Central memory CD8-positive, alpha-beta T cell (primary cell): ENCODE data around the gene SLC26A11.
"Not testable (repeated sequence)": the region's sequence is repeated elsewhere in the genome, so short reads cannot be mapped to it uniquely, and the experiment has no call there.

Experiments
- ATAC-seq: fragments of 150-1000 bp; cut with Tn5 transposase; replicated peaks from 2 replicates; pipeline ENCODE4 v1.10.0; 2022; ENCODE audit warnings: mild to moderate bottlenecking, moderate FRiP score, moderate number of reproducible peaks; ENCODE audit not compliant: poor library complexity, severe bottlenecking; ENCODE audit errors: extremely low read depth
- DNase-seq, 2 donors: peaks; one replicate each; pipeline ENCODE4 v3.0.0; 2021; ENCODE audit warnings: low spot score in 2 of 2
- H3K27ac Mint-ChIP-seq: one replicate; pipeline ENCODE4 v1.8.0; 2022; ENCODE audit warnings: low read depth, mild to moderate bottlenecking, moderate library complexity, mixed read lengths
- H3K27me3 Mint-ChIP-seq: one replicate; pipeline ENCODE4 v1.8.0; 2022; ENCODE audit warnings: mixed read lengths
- H3K36me3 Mint-ChIP-seq: one replicate; pipeline ENCODE4 v1.8.0; 2022; ENCODE audit warnings: mild to moderate bottlenecking, moderate library complexity, mixed read lengths; ENCODE audit not compliant: insufficient read depth
- H3K4me1 Mint-ChIP-seq: one replicate; pipeline ENCODE4 v1.8.0; 2022; ENCODE audit warnings: mixed read lengths
- H3K4me3 Mint-ChIP-seq: one replicate; pipeline ENCODE4 v1.8.0; 2022; ENCODE audit warnings: mild to moderate bottlenecking, moderate library complexity, mixed read lengths
- H3K9me3 Mint-ChIP-seq: one replicate; pipeline ENCODE4 v1.8.0; 2022; ENCODE audit warnings: mixed read lengths

The SLC26A11 gene

DNA sequence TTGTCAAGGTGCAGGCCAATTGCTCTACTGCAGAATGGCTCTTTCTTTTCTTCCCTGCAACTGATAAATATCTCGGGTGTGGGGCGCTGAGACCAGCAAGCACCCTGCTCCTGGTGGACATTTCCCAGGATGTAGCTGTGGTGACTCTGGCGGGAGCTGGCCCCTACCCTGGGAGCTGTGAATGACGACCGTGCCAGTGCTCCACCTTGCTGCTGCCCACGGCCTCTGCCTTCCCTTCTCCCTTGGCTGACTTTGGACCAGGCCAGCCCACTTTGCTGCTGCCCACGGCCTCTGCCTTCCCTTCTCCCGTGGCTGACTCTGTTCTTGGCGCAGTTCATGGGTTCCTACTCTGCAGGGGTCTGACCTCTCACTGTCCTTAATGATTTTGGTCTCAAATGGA, 34.3 kb upstream of the SLC26A11 start:
- Mint-ChIP-seq H3K4me3 (no peak overlapping the region), H3K27me3 (peaks cover 28% of the 10 kb centered on the region), H3K4me1 (no peaks in the 10 kb centered on the region), H3K27ac (no peak overlapping the region), H3K9me3 (no peaks in the 10 kb centered on the region), H3K36me3 (no peaks in the 10 kb centered on the region)
- DNase-seq: no peak
- no peak for ATAC-seq

- H3K9me3 Mint-ChIP-seq: no peaks in the 10 kb centered on the region
- H3K36me3 Mint-ChIP-seq: no peaks in the 10 kb centered on the region
- DNase-seq: no peak
- no peak overlapping the region for H3K4me3 Mint-ChIP-seq
- H3K27me3 Mint-ChIP-seq: peaks cover 25% of the 10 kb centered on the region
- no peak overlapping the region for H3K27ac Mint-ChIP-seq
- ATAC-seq: no peak
- no peaks in the 10 kb centered on the region for H3K4me1 Mint-ChIP-seq
Observed at GRCh38 chr17:80187090-80187489, 33.1 kb upstream of the SLC26A11 start.

- Mint-ChIP-seq H3K27ac (no peak overlapping the region), H3K9me3 (no peaks in the 10 kb centered on the region), H3K4me3 (no peak overlapping the region), H3K36me3 (no peaks in the 10 kb centered on the region), H3K4me1 (no peaks in the 10 kb centered on the region), H3K27me3 (peaks cover 24% of the 10 kb centered on the region)
- DNase-seq (no peak), ATAC-seq (no peak)
Observed at GRCh38 chr17:80187515-80187941, 32.7 kb upstream of the SLC26A11 start.

DNA sequence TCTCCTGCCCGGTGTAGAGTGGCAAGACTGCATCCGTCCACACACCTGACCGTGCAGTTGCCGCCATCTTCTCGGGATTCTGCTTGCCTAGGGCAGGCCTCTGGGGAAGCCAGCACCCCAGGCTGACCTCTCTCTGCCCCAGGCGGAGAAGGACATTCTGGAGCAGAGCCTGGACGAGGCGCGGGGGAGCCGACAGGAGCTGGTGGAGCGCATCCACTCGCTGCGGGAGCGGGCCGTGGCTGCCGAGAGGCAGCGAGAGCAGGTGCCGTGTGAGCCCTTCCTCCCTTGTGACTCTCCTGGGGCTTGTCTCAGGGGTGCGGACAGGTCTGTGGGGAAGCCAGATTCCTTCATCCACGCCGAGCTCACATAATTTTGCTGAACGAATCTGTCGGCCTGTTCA, 30.6 kb upstream of the SLC26A11 start:
- DNase-seq (no peak), ATAC-seq (no peak)
- Mint-ChIP-seq H3K4me3 (no peak overlapping the region), H3K36me3 (no peaks in the 10 kb centered on the region), H3K27ac (no peak overlapping the region), H3K9me3 (no peaks in the 10 kb centered on the region), H3K27me3 (peaks cover 29% of the 10 kb centered on the region), H3K4me1 (no peaks in the 10 kb centered on the region)

- Mint-ChIP-seq H3K4me1 (no peaks in the 10 kb centered on the region), H3K9me3 (no peaks in the 10 kb centered on the region), H3K27me3 (peaks cover 23% of the 10 kb centered on the region), H3K36me3 (no peaks in the 10 kb centered on the region), H3K4me3 (no peak overlapping the region), H3K27ac (no peak overlapping the region)
- DNase-seq (no peak), ATAC-seq (no peak)
Observed at GRCh38 chr17:80190716-80191115, 29.5 kb upstream of the SLC26A11 start.

- peaks cover 4% of the 10 kb centered on the region for H3K4me1 Mint-ChIP-seq
- H3K27ac Mint-ChIP-seq: no peak overlapping the region
- H3K36me3 Mint-ChIP-seq: no peaks in the 10 kb centered on the region
- H3K4me3 Mint-ChIP-seq: no peak overlapping the region
- no peaks in the 10 kb centered on the region for H3K9me3 Mint-ChIP-seq
- peaks cover 18% of the 10 kb centered on the region for H3K27me3 Mint-ChIP-seq
- DNase-seq (no peak), ATAC-seq (no peak)
Observed at GRCh38 chr17:80191192-80191591, 29.0 kb upstream of the SLC26A11 start.

DNA sequence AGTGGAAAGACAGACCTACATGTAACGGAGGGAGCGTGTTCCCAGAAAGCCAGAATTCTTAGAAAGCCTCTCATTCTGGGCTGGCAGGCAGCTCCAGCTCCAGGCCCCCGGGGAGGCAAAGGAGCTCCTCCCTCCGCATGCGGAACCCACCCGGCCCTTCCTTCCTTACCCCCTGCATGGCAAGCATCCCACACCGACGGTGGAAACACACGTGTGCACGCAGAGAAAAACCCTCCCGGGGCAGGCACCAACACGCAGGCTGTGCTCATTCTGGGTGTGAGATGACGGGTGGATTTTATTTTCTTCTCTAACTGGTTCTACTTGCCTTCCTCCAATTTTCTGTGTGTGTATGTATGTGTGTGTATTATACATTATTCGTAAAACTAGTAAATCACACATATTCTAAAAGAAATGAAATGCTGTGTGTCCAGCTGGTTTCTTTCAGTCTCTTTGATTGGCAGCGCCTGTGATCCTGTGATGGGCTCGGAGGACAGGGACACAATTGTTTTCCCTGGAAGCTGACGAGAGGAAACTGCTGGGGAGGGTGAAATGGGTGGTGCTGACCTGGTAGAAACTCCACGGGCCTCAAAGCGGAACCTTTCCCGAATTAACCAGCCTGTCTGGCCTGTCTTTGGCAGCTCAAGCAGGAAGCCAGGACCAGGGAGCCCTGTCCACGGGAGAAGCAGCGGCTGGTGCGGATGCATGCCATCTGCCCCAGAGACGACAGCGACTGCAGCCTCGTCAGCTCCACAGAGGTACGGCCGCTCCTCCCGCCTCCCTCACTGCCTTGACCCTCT, 28.2 kb upstream of the SLC26A11 start:
- H3K4me1 Mint-ChIP-seq: peaks cover 5% of the 10 kb centered on the region
- ATAC-seq: no peak
- no peak overlapping the region for H3K4me3 Mint-ChIP-seq
- H3K9me3 Mint-ChIP-seq: no peaks in the 10 kb centered on the region
- DNase-seq: no peak
- H3K36me3 Mint-ChIP-seq: no peaks in the 10 kb centered on the region
- H3K27ac Mint-ChIP-seq: no peak overlapping the region
- peaks cover 18% of the 10 kb centered on the region for H3K27me3 Mint-ChIP-seq

GRCh38 chr17:80195141-80195540, 25.1 kb upstream of the SLC26A11 start:
- Mint-ChIP-seq H3K4me1 (peaks cover 5% of the 10 kb centered on the region), H3K9me3 (no peaks in the 10 kb centered on the region), H3K27me3 (peaks cover 18% of the 10 kb centered on the region), H3K36me3 (peaks cover 4% of the 10 kb centered on the region), H3K4me3 (no peak overlapping the region), H3K27ac (no peak overlapping the region)
- no peak for DNase-seq
- ATAC-seq: no peak

- DNase-seq: peak; percentile 40 to 62
- ATAC-seq: no peak
- Mint-ChIP-seq H3K27ac (no peak overlapping the region), H3K4me3 (no peak overlapping the region), H3K9me3 (no peaks in the 10 kb centered on the region), H3K36me3 (peaks cover 4% of the 10 kb centered on the region), H3K4me1 (peaks cover 5% of the 10 kb centered on the region), H3K27me3 (peaks cover 18% of the 10 kb centered on the region)
Observed at GRCh38 chr17:80195671-80196529, 24.3 kb upstream of the SLC26A11 start.

GRCh38 chr17:80196652-80197051, 23.6 kb upstream of the SLC26A11 start:
- H3K4me1 Mint-ChIP-seq: peaks cover 5% of the 10 kb centered on the region
- no peaks in the 10 kb centered on the region for H3K9me3 Mint-ChIP-seq

GRCh38 chr17:80198144-80198661, 22.0 kb upstream of the SLC26A11 start:
- Mint-ChIP-seq H3K9me3 (no peaks in the 10 kb centered on the region), H3K27ac (no peak overlapping the region), H3K4me3 (no peak overlapping the region), H3K4me1 (peaks cover 5% of the 10 kb centered on the region), H3K27me3 (peaks cover 9% of the 10 kb centered on the region), H3K36me3 (peaks cover 4% of the 10 kb centered on the region)
- DNase-seq (no peak), ATAC-seq (no peak)

More at GRCh38 chr17:80196652-80197051, 23.6 kb upstream of the SLC26A11 start:
- peaks cover 4% of the 10 kb centered on the region for H3K36me3 Mint-ChIP-seq
- H3K27me3 Mint-ChIP-seq: peaks cover 16% of the 10 kb centered on the region
- no peak for DNase-seq
- no peak overlapping the region for H3K27ac Mint-ChIP-seq
- ATAC-seq: no peak
- no peak overlapping the region for H3K4me3 Mint-ChIP-seq

DNA sequence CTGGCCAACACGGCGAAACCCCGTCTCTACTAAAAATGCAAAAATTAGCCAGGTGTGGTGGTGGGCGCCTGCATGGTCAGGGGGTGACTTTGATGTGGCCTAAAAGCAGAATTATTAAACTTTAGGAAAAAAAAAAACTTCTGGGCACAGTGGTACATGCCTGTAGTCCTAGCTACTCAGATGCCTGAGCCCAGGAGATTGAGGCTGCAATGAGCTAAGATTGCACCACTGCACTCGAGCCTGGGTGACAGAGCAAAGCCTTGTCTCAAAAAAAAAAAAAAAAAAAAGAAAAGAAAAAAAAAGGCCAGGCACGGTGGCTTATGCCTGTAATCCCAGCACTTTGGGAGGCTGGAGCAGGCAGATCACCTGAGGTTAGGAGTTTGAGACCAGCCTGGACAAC, 20.9 kb upstream of the SLC26A11 start:
- ATAC-seq, H3K4me1 Mint-ChIP-seq, H3K4me3 Mint-ChIP-seq, H3K36me3 Mint-ChIP-seq, H3K9me3 Mint-ChIP-seq, DNase-seq, H3K27ac Mint-ChIP-seq, H3K27me3 Mint-ChIP-seq: not testable (repeated sequence)
